ENCODE data around the gene CBFA2T3.

DNA sequence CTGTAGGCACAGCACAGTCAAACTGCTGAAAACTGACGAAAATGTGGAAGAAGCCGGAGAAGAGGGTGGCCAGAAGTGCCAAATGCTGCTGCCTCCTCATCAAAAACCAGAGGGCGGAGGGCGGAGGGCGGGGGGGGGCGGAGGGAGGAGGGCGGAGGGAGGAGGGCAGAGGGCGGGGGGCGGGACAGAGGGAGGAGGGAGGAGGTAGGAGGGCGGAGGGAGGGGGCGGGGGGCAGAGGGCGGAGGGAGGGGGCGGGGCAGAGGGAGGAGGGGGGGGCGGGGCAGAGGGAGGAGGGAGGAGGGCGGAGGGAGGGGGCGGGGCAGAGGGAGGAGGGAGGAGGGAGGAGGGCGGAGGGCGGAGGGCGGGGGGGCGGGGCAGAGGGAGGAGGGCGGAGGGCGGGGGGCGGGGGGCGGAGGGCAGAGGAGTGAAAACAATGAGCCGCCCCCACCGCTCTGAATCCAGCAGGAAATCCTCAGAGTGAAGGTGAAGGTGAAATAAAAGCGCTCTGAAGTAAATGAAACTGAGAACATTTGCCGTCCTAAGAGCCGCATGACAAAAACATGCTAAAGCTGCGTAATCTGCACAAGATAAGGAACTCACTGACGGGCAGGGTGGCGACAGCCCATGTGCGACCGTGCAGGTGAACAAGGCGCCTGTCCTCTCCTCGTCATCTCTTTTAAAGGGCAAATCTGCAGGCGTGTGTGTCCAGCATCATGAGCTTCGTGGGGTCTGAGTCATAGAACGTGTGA, 22.6 kb upstream of the CBFA2T3 start:
- TF ChIP-seq, protein P1, sequence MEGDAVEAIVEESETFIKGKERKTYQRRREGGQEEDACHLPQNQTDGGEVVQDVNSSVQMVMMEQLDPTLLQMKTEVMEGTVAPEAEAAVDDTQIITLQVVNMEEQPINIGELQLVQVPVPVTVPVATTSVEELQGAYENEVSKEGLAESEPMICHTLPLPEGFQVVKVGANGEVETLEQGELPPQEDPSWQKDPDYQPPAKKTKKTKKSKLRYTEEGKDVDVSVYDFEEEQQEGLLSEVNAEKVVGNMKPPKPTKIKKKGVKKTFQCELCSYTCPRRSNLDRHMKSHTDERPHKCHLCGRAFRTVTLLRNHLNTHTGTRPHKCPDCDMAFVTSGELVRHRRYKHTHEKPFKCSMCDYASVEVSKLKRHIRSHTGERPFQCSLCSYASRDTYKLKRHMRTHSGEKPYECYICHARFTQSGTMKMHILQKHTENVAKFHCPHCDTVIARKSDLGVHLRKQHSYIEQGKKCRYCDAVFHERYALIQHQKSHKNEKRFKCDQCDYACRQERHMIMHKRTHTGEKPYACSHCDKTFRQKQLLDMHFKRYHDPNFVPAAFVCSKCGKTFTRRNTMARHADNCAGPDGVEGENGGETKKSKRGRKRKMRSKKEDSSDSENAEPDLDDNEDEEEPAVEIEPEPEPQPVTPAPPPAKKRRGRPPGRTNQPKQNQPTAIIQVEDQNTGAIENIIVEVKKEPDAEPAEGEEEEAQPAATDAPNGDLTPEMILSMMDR (IDR thresholded peaks at IDR 0.05; ENCODE audit: insufficient read depth, low read length): no peak
- TF ChIP-seq, protein P2, sequence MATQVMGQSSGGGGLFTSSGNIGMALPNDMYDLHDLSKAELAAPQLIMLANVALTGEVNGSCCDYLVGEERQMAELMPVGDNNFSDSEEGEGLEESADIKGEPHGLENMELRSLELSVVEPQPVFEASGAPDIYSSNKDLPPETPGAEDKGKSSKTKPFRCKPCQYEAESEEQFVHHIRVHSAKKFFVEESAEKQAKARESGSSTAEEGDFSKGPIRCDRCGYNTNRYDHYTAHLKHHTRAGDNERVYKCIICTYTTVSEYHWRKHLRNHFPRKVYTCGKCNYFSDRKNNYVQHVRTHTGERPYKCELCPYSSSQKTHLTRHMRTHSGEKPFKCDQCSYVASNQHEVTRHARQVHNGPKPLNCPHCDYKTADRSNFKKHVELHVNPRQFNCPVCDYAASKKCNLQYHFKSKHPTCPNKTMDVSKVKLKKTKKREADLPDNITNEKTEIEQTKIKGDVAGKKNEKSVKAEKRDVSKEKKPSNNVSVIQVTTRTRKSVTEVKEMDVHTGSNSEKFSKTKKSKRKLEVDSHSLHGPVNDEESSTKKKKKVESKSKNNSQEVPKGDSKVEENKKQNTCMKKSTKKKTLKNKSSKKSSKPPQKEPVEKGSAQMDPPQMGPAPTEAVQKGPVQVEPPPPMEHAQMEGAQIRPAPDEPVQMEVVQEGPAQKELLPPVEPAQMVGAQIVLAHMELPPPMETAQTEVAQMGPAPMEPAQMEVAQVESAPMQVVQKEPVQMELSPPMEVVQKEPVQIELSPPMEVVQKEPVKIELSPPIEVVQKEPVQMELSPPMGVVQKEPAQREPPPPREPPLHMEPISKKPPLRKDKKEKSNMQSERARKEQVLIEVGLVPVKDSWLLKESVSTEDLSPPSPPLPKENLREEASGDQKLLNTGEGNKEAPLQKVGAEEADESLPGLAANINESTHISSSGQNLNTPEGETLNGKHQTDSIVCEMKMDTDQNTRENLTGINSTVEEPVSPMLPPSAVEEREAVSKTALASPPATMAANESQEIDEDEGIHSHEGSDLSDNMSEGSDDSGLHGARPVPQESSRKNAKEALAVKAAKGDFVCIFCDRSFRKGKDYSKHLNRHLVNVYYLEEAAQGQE (IDR thresholded peaks at IDR 0.05; ENCODE audit: insufficient replicate concordance, low read depth): no peak
- TF ChIP-seq POLR2AphosphoS5 (IDR thresholded peaks at IDR 0.05; ENCODE audit: low read depth): no peak

All from HL-60 (cell line).